Lower lobe of right lung (tissue), 2 donors: ENCODE measurements around the gene ZNF793. TPM values are rescaled to one million over a fixed set of nuclear protein-coding genes. Genes with fewer than 3 reads are reported as not detected.

ENCODE experiments used
- ATAC-seq, 2 donors: fragments of 200-7000 bp; cut with Tn5 transposase; one replicate each; pipeline ENCODE4 v1.9.1; 2020 to 2022; ENCODE audit warnings: mild to moderate bottlenecking in 2 of 2, moderate library complexity in 2 of 2
- DNase-seq: peaks from one replicate; pipeline ENCODE4 v3.0.0-alpha.2; 2020
- H3K27ac ChIP-seq: fragments of 200-600 bp; one replicate; pipeline ENCODE4 v1.8.0; 2022
- H3K27me3 ChIP-seq: fragments of 200-600 bp; one replicate; pipeline ENCODE4 v1.8.0; 2022; ENCODE audit warnings: low read depth
- H3K36me3 ChIP-seq: fragments of 200-600 bp; one replicate; pipeline ENCODE4 v1.8.0; 2022; ENCODE audit warnings: mild to moderate bottlenecking
- H3K4me1 ChIP-seq: fragments of 200-600 bp; one replicate; pipeline ENCODE4 v1.8.0; 2022
- H3K4me3 ChIP-seq: fragments of 200-600 bp; one replicate; pipeline ENCODE4 v1.8.0; 2022; ENCODE audit warnings: mild to moderate bottlenecking
- H3K9me3 ChIP-seq: fragments of 200-600 bp; one replicate; pipeline ENCODE4 v1.8.0; 2022
- intact Hi-C: fragments of 100-400 bp; cut with DNase I; formaldehyde crosslinking; loops from one replicate; pipeline ENCODE4 v1.11.0; 2022
- total RNA-seq: library from RNA; stranded (reverse); fragmentation: NEBNext Ultra II Directional; extraction: Animal tissue kit (Norgen Biotek cat#: 25700); gene quantifications from one replicate; pipeline ENCODE4 v1.2.1, GENCODE V29; 2021
- TF ChIP-seq, protein P1 (sequence below): fragments of 200-600 bp; IDR thresholded peaks from one replicate; pipeline ENCODE4 v1.8.0; 2022; ENCODE audit warnings: antibody characterized with exemption, mild to moderate bottlenecking
- donor health status: DM: no; HTN: yes; CAD: no; lungs with severe emphysema.

Gene ZNF793
- total RNA-seq, 1 donor from 2014 or later: 2.0 TPM

DNA sequence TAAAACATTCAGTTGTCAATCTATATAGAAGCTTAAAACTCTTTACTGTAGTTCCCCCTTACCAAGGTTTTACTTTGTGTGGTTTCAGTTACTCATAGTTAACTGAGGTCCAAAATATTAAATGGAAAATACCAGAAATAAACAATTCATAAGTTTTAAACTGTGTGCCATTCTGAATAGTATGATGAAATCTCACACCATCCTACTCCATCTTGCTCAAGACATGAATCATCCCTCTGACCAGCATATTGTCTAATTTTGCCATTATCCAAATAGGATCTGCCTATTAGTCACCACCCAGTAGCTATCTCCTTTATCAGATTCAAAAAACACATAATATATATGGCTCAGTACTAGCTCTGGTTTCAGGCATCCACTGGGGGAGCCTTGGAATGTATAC, 65.5 kb downstream of the ZNF793 start:
- H3K27ac ChIP-seq: no peak overlapping the region
- no peak for ATAC-seq
- intact Hi-C loops: no loop called here
- H3K36me3 ChIP-seq: no peaks in the 10 kb centered on the region
- H3K4me1 ChIP-seq: no peaks in the 10 kb centered on the region
- TF ChIP-seq, protein P1, sequence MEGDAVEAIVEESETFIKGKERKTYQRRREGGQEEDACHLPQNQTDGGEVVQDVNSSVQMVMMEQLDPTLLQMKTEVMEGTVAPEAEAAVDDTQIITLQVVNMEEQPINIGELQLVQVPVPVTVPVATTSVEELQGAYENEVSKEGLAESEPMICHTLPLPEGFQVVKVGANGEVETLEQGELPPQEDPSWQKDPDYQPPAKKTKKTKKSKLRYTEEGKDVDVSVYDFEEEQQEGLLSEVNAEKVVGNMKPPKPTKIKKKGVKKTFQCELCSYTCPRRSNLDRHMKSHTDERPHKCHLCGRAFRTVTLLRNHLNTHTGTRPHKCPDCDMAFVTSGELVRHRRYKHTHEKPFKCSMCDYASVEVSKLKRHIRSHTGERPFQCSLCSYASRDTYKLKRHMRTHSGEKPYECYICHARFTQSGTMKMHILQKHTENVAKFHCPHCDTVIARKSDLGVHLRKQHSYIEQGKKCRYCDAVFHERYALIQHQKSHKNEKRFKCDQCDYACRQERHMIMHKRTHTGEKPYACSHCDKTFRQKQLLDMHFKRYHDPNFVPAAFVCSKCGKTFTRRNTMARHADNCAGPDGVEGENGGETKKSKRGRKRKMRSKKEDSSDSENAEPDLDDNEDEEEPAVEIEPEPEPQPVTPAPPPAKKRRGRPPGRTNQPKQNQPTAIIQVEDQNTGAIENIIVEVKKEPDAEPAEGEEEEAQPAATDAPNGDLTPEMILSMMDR: no peak
- H3K9me3 ChIP-seq: no peaks in the 10 kb centered on the region
- H3K4me3 ChIP-seq: no peak overlapping the region
- no peak for DNase-seq
- no peaks in the 10 kb centered on the region for H3K27me3 ChIP-seq

DNA sequence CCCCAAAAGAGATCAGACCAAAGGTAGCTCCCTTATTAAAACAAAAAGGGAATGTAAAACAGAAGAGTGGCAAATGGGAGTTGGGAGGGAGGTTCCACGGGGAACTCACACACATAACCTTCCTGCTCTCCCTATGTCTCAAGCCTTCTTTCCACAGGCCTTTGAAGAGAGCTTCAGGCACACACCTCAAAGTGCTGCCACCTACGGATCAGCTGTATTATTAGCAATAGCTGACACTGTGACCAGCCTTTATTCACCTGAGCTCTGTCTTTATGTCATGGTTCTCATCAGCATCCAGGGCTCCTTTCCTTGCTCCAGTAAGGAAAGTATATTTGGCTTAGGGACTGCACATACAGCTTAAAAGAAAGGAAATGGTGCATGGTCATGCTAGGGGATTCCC, 76.6 kb downstream of the ZNF793 start:
- peaks cover 36% of the 10 kb centered on the region for H3K9me3 ChIP-seq

More for the DNA sequence above, 76.6 kb downstream of the ZNF793 start:
- intact Hi-C loops: no loop called here
- H3K27ac ChIP-seq: no peak overlapping the region
- H3K27me3 ChIP-seq: no peaks in the 10 kb centered on the region
- TF ChIP-seq, protein P1: no peak
- ATAC-seq: no peak
- DNase-seq: no peak
- no peaks in the 10 kb centered on the region for H3K4me1 ChIP-seq
- no peak overlapping the region for H3K4me3 ChIP-seq
- H3K36me3 ChIP-seq: peaks cover 47% of the 10 kb centered on the region

Other genes starting within 250 kb of the ZNF793 start
- 4.9 TPM for gene ZNF527, start 135.8 kb upstream of the ZNF793 start, total RNA-seq
- gene ZNF569, start 39.5 kb upstream of the ZNF793 start, total RNA-seq: 5.5 TPM
- 5.8 TPM for gene ZNF570, start 37.6 kb upstream of the ZNF793 start, total RNA-seq
- 4.8 TPM for gene ZNF571, start 87.9 kb downstream of the ZNF793 start, total RNA-seq
- 4.6 TPM for gene ZNF540, start 87.9 kb downstream of the ZNF793 start, total RNA-seq
- 11.2 TPM for gene ZFP30, start 148.5 kb downstream of the ZNF793 start, total RNA-seq
- 6.7 TPM for gene ZNF607, start 212.8 kb downstream of the ZNF793 start, total RNA-seq